Measurements from ENCODE around the gene APEH.
A peak's percentile ranks its signal among the peaks of the same experiment; 100 is the strongest.

DNA sequence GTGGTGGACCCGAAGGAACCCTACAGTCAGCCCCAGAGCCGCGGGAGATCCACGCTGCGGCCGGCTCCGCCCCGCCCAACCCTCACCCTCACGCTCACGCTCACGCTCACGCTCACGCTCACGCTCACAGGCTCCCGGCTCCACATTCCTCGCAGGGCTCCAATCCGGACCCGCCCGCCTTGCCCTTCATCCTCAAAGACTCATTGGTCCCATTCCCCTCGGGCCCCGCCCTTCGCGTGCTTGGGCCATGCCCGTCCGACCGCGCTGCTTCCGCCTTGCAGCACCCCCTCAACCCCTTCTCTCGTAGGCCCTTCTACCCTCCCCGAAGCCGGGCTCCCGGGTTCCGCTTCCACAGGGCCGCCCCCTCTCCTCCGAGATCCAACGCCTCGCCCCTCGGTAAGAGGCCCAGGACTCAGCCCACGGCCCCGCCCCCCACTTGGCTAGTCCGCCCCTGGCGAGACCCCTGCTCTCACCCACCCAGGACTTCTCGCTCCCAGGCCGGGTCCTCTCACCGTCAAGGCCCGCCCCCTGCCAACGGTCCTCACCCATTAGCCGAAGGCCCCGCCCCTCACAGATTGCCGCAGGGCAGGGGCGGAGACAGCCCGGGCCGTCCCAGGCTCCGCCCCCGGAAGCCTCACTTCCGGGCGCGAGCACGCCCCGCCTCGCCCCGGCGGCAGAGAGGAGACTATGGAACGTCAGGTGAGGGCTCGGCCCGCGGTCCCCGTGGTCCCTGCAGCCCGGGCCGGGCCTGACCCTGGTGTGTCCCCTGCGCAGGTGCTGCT, at the start of gene APEH:
- TF ChIP-seq WRNIP1 (IDR thresholded peaks at IDR 0.05; ENCODE audit: borderline replicate concordance, low read depth, low read length), result no peak
- no peak for TF ChIP-seq EZH2 (IDR thresholded peaks at IDR 0.05; ENCODE audit: borderline replicate concordance, control insufficient read depth, low read depth, low read length)
- no peak for TF ChIP-seq PAX5 (IDR thresholded peaks at IDR 0.05; ENCODE audit: borderline replicate concordance, low read depth, low read length)
- TF ChIP-seq ESRRA (IDR thresholded peaks at IDR 0.05; ENCODE audit: low read length), result no peak
- peak; percentile 42 for TF ChIP-seq RELA (IDR thresholded peaks at IDR 0.05; ENCODE audit: borderline replicate concordance, partially characterized antibody)
- TF ChIP-seq, protein P1, sequence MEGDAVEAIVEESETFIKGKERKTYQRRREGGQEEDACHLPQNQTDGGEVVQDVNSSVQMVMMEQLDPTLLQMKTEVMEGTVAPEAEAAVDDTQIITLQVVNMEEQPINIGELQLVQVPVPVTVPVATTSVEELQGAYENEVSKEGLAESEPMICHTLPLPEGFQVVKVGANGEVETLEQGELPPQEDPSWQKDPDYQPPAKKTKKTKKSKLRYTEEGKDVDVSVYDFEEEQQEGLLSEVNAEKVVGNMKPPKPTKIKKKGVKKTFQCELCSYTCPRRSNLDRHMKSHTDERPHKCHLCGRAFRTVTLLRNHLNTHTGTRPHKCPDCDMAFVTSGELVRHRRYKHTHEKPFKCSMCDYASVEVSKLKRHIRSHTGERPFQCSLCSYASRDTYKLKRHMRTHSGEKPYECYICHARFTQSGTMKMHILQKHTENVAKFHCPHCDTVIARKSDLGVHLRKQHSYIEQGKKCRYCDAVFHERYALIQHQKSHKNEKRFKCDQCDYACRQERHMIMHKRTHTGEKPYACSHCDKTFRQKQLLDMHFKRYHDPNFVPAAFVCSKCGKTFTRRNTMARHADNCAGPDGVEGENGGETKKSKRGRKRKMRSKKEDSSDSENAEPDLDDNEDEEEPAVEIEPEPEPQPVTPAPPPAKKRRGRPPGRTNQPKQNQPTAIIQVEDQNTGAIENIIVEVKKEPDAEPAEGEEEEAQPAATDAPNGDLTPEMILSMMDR (IDR thresholded peaks at IDR 0.05 in 2 of 3, conservative IDR thresholded peaks at IDR 0.05 in 1 of 3; ENCODE audit: control insufficient read depth in 2 of 3, extremely low read depth in 1 of 3, insufficient read depth in 1 of 3, low read depth in 3 of 3, low read length in 3 of 3), result no peak
- no peak for TF ChIP-seq HDAC2 (IDR thresholded peaks at IDR 0.05)
- peak; percentile 36; the same call in 1 of the 2 replicates for TF ChIP-seq POLR2AphosphoS5 (IDR thresholded peaks at IDR 0.05; ENCODE audit: low read length)
- TF ChIP-seq NFIC (IDR thresholded peaks at IDR 0.05; ENCODE audit: low read depth, low read length), result no peak
- no peak for TF ChIP-seq SUPT20H (IDR thresholded peaks at IDR 0.05; ENCODE audit: borderline replicate concordance, control insufficient read depth, low read depth, low read length)
- peak; percentile 24; the same call in 1 of the 2 replicates for TF ChIP-seq CBFB (IDR thresholded peaks at IDR 0.05; ENCODE audit: low read depth)
- peak; percentile 90 for TF ChIP-seq POLR2A (IDR thresholded peaks at IDR 0.05; ENCODE audit: low read depth, low read length)

Measured in GM12878 (cell line).